SK-N-SH (cell line): Measurements from ENCODE around the gene CSNK2A3. TPM values are rescaled to one million over a fixed set of nuclear protein-coding genes. Genes with fewer than 3 reads are reported as not detected.

Experiments used
- CTCF ChIA-PET: fragments of 300-600, 350-600 bp; formaldehyde crosslinking; extraction: SDS; loops from one replicate; lab custom pipeline; 2021; lab: Yijun Ruan, JAX
- POLR2A ChIA-PET: fragments of 350-600 bp; sonication (Branson Sonifier 250); formaldehyde crosslinking; extraction: SDS; loops from one replicate; lab custom pipeline; 2020; ENCODE audit warnings: antibody characterized with exemption, inconsistent platforms; lab: Yijun Ruan, JAX
- DNase-seq: peaks from one replicate; pipeline ENCODE4 v3.0.0; 2012
- H2AFZ ChIP-seq: fragments of 200-600 bp; sonication (generic); 2 replicates; pipeline ENCODE4 v1.8.1; 2016; ENCODE audit warnings: antibody characterized with exemption, mild to moderate bottlenecking, low read depth
- H3F3A ChIP-seq: fragments of 200-600 bp; sonication (generic); replicated peaks from 2 replicates; pipeline ENCODE3; 2016; ENCODE audit warnings: antibody characterized with exemption, mild to moderate bottlenecking; ENCODE audit not compliant: insufficient read depth
- H3K27ac ChIP-seq, 2 experiments: fragments of 200-500 bp in 1 of 2; fragments of 200-600 bp in 1 of 2; sonication (Bioruptor generic) in 1 of 2; sonication (generic), shearing (Covaris generic) in 1 of 2; 2 replicates each; pipeline versions ENCODE4 v1.5.1 to v1.6.1; 2014 to 2016; ENCODE audit warnings: low read depth in 2 of 2, inconsistent platforms in 1 of 2, low read length in 1 of 2, mild to moderate bottlenecking in 1 of 2, mixed read lengths in 1 of 2
- H3K27me3 ChIP-seq: fragments of 200-600 bp; sonication (generic), shearing (Covaris generic); 2 replicates; pipeline ENCODE4 v1.6.1; 2016; ENCODE audit warnings: mixed run types; ENCODE audit not compliant: insufficient read depth
- H3K36me3 ChIP-seq, 2 experiments: fragments of 200-500 bp in 1 of 2; fragments of 200-600 bp in 1 of 2; sonication (Bioruptor generic) in 1 of 2; sonication (generic) in 1 of 2; replicated peaks in 1 of 2; 2 replicates each; pipeline versions ENCODE3 to v1.5.1; 2014 to 2016; ENCODE audit warnings: low read length in 1 of 2, mild to moderate bottlenecking in 1 of 2; ENCODE audit not compliant: insufficient read depth in 2 of 2, control insufficient read depth in 1 of 2
- H3K4me1 ChIP-seq, 2 experiments: fragments of 200-500 bp in 1 of 2; fragments of 200-600 bp in 1 of 2; sonication (Bioruptor generic) in 1 of 2; sonication (generic), shearing (Covaris generic) in 1 of 2; 2 replicates each; pipeline versions ENCODE4 v1.5.1 to v1.6.1; 2014 to 2016; ENCODE audit warnings: low read depth in 1 of 2, low read length in 1 of 2, mixed run types in 1 of 2; ENCODE audit not compliant: insufficient read depth in 2 of 2, control insufficient read depth in 1 of 2
- H3K4me2 ChIP-seq: fragments of 200-600 bp; sonication (generic), shearing (Covaris generic); 2 replicates; pipeline ENCODE4 v1.6.1; 2017; ENCODE audit warnings: mixed run types
- H3K4me3 ChIP-seq, 2 experiments: fragments of 200-500 bp in 1 of 2; fragments of 200-600 bp in 1 of 2; sonication (Bioruptor generic) in 1 of 2; sonication (generic), shearing (Covaris generic) in 1 of 2; 2 replicates each; pipeline versions ENCODE4 v1.5.1 to v1.8.1; 2014 to 2016; ENCODE audit warnings: low read depth in 2 of 2, inconsistent platforms in 1 of 2, low read length in 1 of 2, mild to moderate bottlenecking in 1 of 2, mixed read lengths in 1 of 2, moderate library complexity in 1 of 2
- H3K79me2 ChIP-seq: fragments of 200-600 bp; sonication (generic); 2 replicates; pipeline ENCODE4 v1.8.1; 2017; ENCODE audit warnings: mild to moderate bottlenecking; ENCODE audit not compliant: insufficient read depth
- H3K9ac ChIP-seq: fragments of 200-600 bp; sonication (generic); 2 replicates; pipeline ENCODE4 v1.6.1; 2017; ENCODE audit warnings: mixed run types
- H3K9me2 ChIP-seq: fragments of 200-600 bp; sonication (generic); 2 replicates; pipeline ENCODE4 v1.6.1; 2017; ENCODE audit warnings: mixed run types
- H3K9me3 ChIP-seq: fragments of 200-600 bp; sonication (generic); 2 replicates; pipeline ENCODE4 v1.6.1; 2017; ENCODE audit warnings: mixed run types, mild to moderate bottlenecking, moderate library complexity
- H4K20me1 ChIP-seq: fragments of 200-600 bp; sonication (generic); 2 replicates; pipeline ENCODE4 v1.6.1; 2017; ENCODE audit warnings: mild to moderate bottlenecking, mixed run types; ENCODE audit not compliant: insufficient read depth
- CHD2 ChIP-seq: fragments of 150-350 bp; IDR thresholded peaks from 2 replicates; pipeline ENCODE4 v1.6.1; 2018; ENCODE audit warnings: low read length; ENCODE audit not compliant: partially characterized antibody
- ELF1 ChIP-seq: IDR thresholded peaks from 2 replicates; pipeline ENCODE4 v1.4.0; 2012
- EZH2phosphoT487 ChIP-seq: fragments of 200-600 bp; sonication (generic); IDR thresholded peaks from 2 replicates; pipeline ENCODE4 v1.6.1; 2017; ENCODE audit warnings: low read depth, mixed run types, mild to moderate bottlenecking, antibody characterized with exemption, moderate library complexity, borderline replicate concordance
- FOXJ3 ChIP-seq: sonication (generic); formaldehyde crosslinking; IDR thresholded peaks from 2 replicates; pipeline ENCODE4 v1.5.1; 2020; ENCODE audit warnings: mild to moderate bottlenecking, missing genetic modification reagents
- FOXM1 ChIP-seq: IDR thresholded peaks from 2 replicates; pipeline ENCODE4 v1.4.0; 2012; ENCODE audit warnings: low read depth, mild to moderate bottlenecking
- GABPA ChIP-seq: IDR thresholded peaks from 2 replicates; pipeline ENCODE4 v1.4.0; 2012; ENCODE audit warnings: low read depth, mild to moderate bottlenecking
- GATA2 ChIP-seq: sonication (generic); formaldehyde crosslinking; IDR thresholded peaks from 2 replicates; pipeline ENCODE4 v1.5.0; 2020; ENCODE audit warnings: mild to moderate bottlenecking, missing genetic modification reagents
- JUND ChIP-seq: IDR thresholded peaks from 2 replicates; pipeline ENCODE4 v1.4.0; 2012
- MEF2A ChIP-seq: IDR thresholded peaks from 2 replicates; pipeline ENCODE4 v1.4.0; 2012; ENCODE audit warnings: low read depth, borderline replicate concordance
- MXI1 ChIP-seq: IDR thresholded peaks from 2 replicates; pipeline ENCODE4 v1.6.1; 2012; ENCODE audit warnings: mild to moderate bottlenecking, low read depth, low read length, improper control_type of control experiment
- NFIC ChIP-seq: IDR thresholded peaks from 2 replicates; pipeline ENCODE4 v1.4.0; 2012; ENCODE audit warnings: borderline replicate concordance
- POLR2AphosphoS5 ChIP-seq: IDR thresholded peaks from 2 replicates; pipeline ENCODE4 v1.6.1; 2012; ENCODE audit warnings: low read depth, low read length
- RAD21 ChIP-seq: IDR thresholded peaks from 2 replicates; pipeline ENCODE4 v1.6.1; 2012; ENCODE audit warnings: mild to moderate bottlenecking, low read length
- RXRA ChIP-seq: IDR thresholded peaks from 2 replicates; pipeline ENCODE4 v1.4.0; 2012; ENCODE audit warnings: low read depth, mild to moderate bottlenecking, borderline replicate concordance
- SIN3A ChIP-seq: IDR thresholded peaks from 2 replicates; pipeline ENCODE4 v1.6.1; 2012; ENCODE audit warnings: low read depth, mild to moderate bottlenecking, low read length, moderate library complexity, borderline replicate concordance
- YY1 ChIP-seq: IDR thresholded peaks from 2 replicates; pipeline ENCODE4 v1.4.0; 2012; ENCODE audit warnings: low read depth, mild to moderate bottlenecking
- WGBS: methylation state at CpG from one replicate; pipeline ENCODE4 v1.1.6; 2017; ENCODE audit warnings: low lambda C conversion rate; 5-methylcytosine and 5-hydroxymethylcytosine counted together
- polyA plus RNA-seq, 3 experiments: library from polyadenylated mRNA; depleted of rRNA; stranded (reverse); fragments of >200 nt; gene quantifications; 2 replicates each; pipeline ENCODE4 v1.2.3, GENCODE V29; 2012
- TF ChIP-seq, protein P1 (sequence below): fragments of 150-350 bp; IDR thresholded peaks from 2 replicates; pipeline ENCODE4 v1.6.1; 2016; ENCODE audit warnings: mild to moderate bottlenecking, low read depth, low read length
- TF ChIP-seq, protein P2 (sequence below): IDR thresholded peaks from 2 replicates; pipeline ENCODE4 v1.4.0; 2012; ENCODE audit warnings: low read depth, borderline replicate concordance
- TF ChIP-seq, protein P3 (sequence below): IDR thresholded peaks from 2 replicates; pipeline ENCODE4; 2012
- TF ChIP-seq, protein P4 (sequence below): IDR thresholded peaks from 2 replicates; pipeline ENCODE4 v1.4.0; 2012; ENCODE audit warnings: low read depth

The CSNK2A3 gene
- polyA plus RNA-seq, 1 of the 3 experiments (the other 2 are of a cell fraction), result 0.31 TPM

DNA sequence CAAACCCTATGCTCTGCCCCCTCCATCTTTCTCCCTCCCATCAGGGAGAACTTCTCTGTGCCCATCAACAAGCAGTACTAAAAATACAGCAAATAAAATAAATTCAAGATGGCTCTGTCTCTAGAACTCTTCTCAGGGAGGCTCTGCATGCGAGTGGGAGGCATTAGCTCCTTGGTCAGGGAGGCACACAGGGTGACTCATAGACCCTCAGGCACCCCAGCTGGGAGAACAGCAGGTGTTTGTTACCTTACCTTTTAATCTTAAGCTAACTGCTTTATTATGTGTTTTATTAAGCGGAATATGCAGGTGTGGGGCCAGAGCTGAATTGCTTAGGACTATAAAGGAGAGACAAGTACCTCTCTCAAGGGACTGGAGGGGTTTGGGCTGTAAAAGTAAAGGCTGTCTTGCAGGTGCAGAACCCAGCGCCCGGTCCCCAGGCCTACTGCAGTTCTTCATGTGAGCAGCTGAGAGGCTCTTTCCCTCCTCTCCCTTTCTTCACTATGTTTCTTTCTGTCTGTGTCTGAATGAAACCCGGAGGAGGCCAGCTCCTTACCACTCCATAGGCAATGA is 20.8 kb downstream of the CSNK2A3 start:
- no peak overlapping the region for H2AFZ ChIP-seq
- no peaks in the 10 kb centered on the region for H3K36me3 ChIP-seq
- H3K4me3 ChIP-seq, result no peak overlapping the region
- H3K4me2 ChIP-seq, result no peak overlapping the region
- POLR2A ChIA-PET, result no interaction called here
- no peaks in the 10 kb centered on the region for H3F3A ChIP-seq
- DNase-seq, result no peak
- CTCF ChIA-PET, result interaction anchor here (0.7 to 0.8 kb wide), 2 partner anchors 18 to 184 kb away, joined by 3 to 4 read pairs; no protein-coding TSS in a partner anchor
- no peak overlapping the region for H3K27ac ChIP-seq
- TF ChIP-seq GABPA (no peak), MEF2A (no peak), POLR2AphosphoS5 (no peak), FOXM1 (no peak), ELF1 (no peak), MXI1 (no peak), SIN3A (no peak), RAD21 (no peak), JUND (no peak), RXRA (no peak), FOXJ3 (no peak)
- TF ChIP-seq, protein P1, sequence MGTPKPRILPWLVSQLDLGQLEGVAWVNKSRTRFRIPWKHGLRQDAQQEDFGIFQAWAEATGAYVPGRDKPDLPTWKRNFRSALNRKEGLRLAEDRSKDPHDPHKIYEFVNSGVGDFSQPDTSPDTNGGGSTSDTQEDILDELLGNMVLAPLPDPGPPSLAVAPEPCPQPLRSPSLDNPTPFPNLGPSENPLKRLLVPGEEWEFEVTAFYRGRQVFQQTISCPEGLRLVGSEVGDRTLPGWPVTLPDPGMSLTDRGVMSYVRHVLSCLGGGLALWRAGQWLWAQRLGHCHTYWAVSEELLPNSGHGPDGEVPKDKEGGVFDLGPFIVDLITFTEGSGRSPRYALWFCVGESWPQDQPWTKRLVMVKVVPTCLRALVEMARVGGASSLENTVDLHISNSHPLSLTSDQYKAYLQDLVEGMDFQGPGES, result no peak
- H3K9me2 ChIP-seq, result no peaks in the 10 kb centered on the region
- 61% methylated on average over 5 of the region's 5 CpGs for WGBS
- H3K79me2 ChIP-seq, result no peaks in the 10 kb centered on the region
- no peak overlapping the region for H3K9ac ChIP-seq
- no peaks in the 10 kb centered on the region for H3K27me3 ChIP-seq
- no peaks in the 10 kb centered on the region for H4K20me1 ChIP-seq
- H3K9me3 ChIP-seq, result no peaks in the 10 kb centered on the region
- peaks cover 0 to 11% of the 10 kb centered on the region in 2 experiments; a peak in 1 of 4 replicates for H3K4me1 ChIP-seq

DNA sequence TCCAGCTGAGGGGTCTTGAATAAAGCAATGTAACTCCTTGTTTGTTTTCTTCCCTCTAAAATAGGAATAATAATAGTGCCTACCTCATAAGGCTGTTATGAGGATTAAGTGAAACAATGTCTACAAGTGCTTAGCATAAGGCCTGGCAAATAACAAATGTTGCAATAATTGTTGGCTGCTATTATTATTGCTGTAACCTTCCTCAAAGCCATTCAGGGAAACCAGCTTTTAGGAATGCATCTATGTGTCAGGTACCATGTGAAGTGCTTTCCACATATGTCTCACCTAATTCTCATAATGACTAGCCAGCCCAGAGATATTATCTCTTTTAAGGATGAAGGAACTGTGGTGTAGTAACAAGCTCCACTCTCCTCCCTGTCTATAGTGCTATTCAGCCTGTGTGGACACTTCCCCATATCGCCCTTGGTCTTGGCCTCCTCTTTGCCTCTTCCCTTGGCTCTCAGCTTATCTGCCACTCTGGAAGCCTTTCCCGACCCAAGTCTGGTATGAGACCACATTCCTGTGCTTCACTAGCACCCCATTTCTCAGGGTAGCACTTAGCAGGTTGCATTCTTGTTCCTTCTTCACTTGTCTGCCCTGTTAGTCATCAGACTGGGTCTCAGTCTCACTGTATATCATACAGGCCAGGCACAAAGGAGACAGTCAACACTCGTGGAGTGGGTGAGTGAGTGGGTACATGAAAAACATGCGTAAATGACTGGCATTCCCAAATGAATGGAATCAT is 23.8 kb downstream of the CSNK2A3 start:
- no peak for DNase-seq
- 34% methylated on average over 4 of the region's 4 CpGs for WGBS
- H3K36me3 ChIP-seq, result no peaks in the 10 kb centered on the region
- no peaks in the 10 kb centered on the region for H3F3A ChIP-seq
- CTCF ChIA-PET, result interaction anchor here (0.9 kb wide), 1 partner anchor 29 kb away, joined by 3 read pairs; no protein-coding TSS in a partner anchor
- POLR2A ChIA-PET, result no interaction called here
- no peaks in the 10 kb centered on the region for H4K20me1 ChIP-seq
- no peaks in the 10 kb centered on the region for H3K9me2 ChIP-seq
- no peaks in the 10 kb centered on the region for H3K27me3 ChIP-seq
- no peak overlapping the region for H2AFZ ChIP-seq
- no peak overlapping the region for H3K27ac ChIP-seq
- no peaks in the 10 kb centered on the region; a peak in 1 of 4 replicates for H3K4me1 ChIP-seq
- no peak overlapping the region for H3K4me3 ChIP-seq
- no peaks in the 10 kb centered on the region for H3K79me2 ChIP-seq
- H3K9ac ChIP-seq, result no peak overlapping the region
- TF ChIP-seq CHD2, result no peak
- TF ChIP-seq GABPA, result no peak
- TF ChIP-seq NFIC, result no peak
- TF ChIP-seq, protein P2, sequence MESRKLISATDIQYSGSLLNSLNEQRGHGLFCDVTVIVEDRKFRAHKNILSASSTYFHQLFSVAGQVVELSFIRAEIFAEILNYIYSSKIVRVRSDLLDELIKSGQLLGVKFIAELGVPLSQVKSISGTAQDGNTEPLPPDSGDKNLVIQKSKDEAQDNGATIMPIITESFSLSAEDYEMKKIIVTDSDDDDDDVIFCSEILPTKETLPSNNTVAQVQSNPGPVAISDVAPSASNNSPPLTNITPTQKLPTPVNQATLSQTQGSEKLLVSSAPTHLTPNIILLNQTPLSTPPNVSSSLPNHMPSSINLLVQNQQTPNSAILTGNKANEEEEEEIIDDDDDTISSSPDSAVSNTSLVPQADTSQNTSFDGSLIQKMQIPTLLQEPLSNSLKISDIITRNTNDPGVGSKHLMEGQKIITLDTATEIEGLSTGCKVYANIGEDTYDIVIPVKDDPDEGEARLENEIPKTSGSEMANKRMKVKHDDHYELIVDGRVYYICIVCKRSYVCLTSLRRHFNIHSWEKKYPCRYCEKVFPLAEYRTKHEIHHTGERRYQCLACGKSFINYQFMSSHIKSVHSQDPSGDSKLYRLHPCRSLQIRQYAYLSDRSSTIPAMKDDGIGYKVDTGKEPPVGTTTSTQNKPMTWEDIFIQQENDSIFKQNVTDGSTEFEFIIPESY, result no peak
- TF ChIP-seq, protein P3, sequence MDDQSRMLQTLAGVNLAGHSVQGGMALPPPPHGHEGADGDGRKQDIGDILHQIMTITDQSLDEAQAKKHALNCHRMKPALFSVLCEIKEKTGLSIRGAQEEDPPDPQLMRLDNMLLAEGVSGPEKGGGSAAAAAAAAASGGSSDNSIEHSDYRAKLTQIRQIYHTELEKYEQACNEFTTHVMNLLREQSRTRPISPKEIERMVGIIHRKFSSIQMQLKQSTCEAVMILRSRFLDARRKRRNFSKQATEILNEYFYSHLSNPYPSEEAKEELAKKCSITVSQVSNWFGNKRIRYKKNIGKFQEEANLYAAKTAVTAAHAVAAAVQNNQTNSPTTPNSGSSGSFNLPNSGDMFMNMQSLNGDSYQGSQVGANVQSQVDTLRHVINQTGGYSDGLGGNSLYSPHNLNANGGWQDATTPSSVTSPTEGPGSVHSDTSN, result no peak
- TF ChIP-seq EZH2phosphoT487, result no peak
- TF ChIP-seq FOXM1, result no peak
- TF ChIP-seq, protein P1, result no peak
- no peak for TF ChIP-seq MXI1
- TF ChIP-seq SIN3A, result no peak
- no peak for TF ChIP-seq GATA2 (CRISPR knock-in tag)
- TF ChIP-seq, protein P4, sequence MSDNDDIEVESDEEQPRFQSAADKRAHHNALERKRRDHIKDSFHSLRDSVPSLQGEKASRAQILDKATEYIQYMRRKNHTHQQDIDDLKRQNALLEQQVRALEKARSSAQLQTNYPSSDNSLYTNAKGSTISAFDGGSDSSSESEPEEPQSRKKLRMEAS, result no peak
- no peak for TF ChIP-seq RAD21
- TF ChIP-seq YY1, result no peak
- no peak overlapping the region for H3K4me2 ChIP-seq
- no peaks in the 10 kb centered on the region for H3K9me3 ChIP-seq
